Stimulated activated CD8-positive, alpha-beta memory T cell treated with anti-CD3 and anti-CD28 coated beads, Interleukin-7, amount 100 ng/mL, for 24 hours (primary cell): ENCODE results near the gene ZNF586.
"Not testable (repeated sequence)": the region's sequence is repeated elsewhere in the genome, so short reads cannot be mapped to it uniquely, and the experiment has no call there.

Experiments used
- DNase-seq: peaks from one replicate; pipeline ENCODE4 v3.0.0-alpha.2; 2020; ENCODE audit warnings: low read depth

ZNF586 gene

GRCh38 chr19:57823608-57824007 lies 54.1 kb downstream of the ZNF586 start:
- DNase-seq = not testable (repeated sequence)

GRCh38 chr19:57825511-57825910 lies 56.0 kb downstream of the ZNF586 start:
- no peak for DNase-seq

GRCh38 chr19:57829316-57829715 lies 59.8 kb downstream of the ZNF586 start:
- no peak for DNase-seq

- DNase-seq = peak; percentile 24
Measured at GRCh38 chr19:57830071-57830602, 60.7 kb downstream of the ZNF586 start, which contains the start of gene ZNF587B. Gene ZNF587B, plus strand, starts transcription at chr19:57830299. Its CDS starts 230 bp downstream, at chr19:57830529.
